Left kidney (tissue), 2 donors: Measurements from ENCODE around the gene ZNF595. TPM values are rescaled to one million over a fixed set of nuclear protein-coding genes. Genes with fewer than 3 reads are reported as not detected.
"Not testable (repeated sequence)": the region's sequence is repeated elsewhere in the genome, so short reads cannot be mapped to it uniquely, and the experiment has no call there.

Experiments used
- DNase-seq: peaks from one replicate; pipeline ENCODE4 v3.0.0-alpha.2; 2013
- polyA plus RNA-seq: library from polyadenylated mRNA; unstranded; fragments of 120-200 nt; gene quantifications from one replicate; pipeline ENCODE4 v1.2.1, GENCODE V29; 2013; ENCODE audit not compliant: insufficient read length

The ZNF595 gene
- polyA plus RNA-seq, 1 donor, result 22.3 TPM

GRCh38 chr4:64733-65132, 11.6 kb downstream of the ZNF595 start:
- DNase-seq, result not testable (repeated sequence)

DNA sequence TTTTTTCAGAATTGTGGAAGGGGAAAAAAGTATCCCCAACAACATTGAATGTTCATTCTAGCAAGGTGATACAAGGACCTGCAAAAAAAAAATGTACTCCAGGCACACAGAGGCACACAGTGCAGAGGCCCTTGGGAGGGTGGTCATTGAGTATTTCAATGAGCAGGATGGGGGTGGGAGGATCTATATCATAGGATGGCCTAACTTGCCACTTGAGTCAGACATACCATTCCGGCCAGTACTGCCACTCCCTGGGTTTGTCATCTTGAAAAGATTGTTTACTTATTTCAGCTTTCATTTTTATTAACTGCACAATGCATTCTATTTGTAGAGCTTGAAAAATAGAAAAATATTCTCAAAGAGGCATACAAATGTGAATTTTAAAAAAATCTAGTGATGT, 18.7 kb downstream of the ZNF595 start:
- no peak for DNase-seq

DNA sequence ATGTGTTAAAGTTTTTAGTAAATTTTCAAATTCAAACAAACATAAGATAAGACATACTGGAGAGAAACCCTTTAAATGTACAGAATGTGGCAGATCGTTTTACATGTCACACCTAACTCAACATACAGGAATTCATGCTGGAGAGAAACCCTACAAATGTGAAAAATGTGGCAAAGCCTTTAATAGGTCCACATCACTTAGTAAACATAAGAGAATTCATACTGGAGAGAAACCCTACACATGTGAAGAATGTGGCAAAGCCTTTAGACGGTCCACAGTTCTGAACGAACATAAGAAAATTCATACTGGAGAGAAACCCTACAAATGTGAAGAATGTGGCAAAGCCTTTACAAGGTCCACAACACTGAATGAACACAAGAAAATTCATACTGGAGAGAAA, 32.8 kb downstream of the ZNF595 start:
- no peak for DNase-seq

DNA sequence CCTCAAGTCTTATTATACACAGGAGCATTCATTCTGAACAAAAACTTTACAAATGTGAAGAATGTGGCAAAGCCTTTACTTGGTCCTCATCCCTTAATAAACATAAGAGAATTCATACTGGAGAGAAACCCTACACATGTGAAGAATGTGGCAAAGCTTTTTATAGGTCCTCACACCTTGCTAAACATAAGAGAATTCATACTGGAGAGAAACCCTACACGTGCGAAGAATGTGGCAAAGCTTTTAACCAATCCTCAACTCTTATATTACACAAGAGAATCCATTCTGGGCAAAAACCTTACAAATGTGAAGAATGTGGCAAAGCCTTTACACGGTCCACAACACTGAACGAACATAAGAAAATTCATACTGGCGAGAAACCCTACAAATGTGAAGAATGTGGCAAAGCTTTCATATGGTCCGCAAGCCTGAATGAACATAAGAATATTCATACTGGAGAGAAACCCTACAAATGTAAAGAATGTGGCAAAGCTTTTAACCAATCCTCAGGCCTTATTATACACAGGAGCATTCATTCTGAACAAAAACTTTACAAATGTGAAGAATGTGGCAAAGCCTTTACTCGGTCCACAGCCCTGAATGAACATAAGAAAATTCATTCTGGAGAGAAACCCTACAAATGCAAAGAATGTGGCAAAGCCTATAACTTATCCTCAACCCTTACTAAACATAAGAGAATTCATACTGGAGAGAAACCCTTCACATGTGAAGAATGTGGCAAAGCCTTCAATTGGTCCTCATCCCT, 33.6 kb downstream of the ZNF595 start:
- not testable (repeated sequence) for DNase-seq

DNA sequence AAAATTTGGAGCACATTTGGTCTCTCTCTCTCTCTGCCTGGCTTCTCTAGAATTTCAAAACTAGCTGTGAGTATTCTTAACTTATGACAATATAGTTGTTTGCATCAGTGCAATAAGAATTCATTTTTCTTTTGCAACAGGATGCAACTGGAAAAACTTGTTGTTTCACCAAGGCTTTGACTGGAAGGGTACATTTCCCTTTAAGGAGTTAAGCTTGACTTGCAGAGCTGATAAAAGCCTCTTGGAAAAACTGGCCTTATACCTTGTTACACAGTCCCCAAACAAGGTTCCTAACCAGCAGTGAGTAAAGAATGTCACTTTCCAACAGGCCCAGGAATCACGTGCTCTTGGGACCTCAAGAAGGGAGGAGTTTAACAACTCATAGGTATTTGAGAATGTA, 45.3 kb downstream of the ZNF595 start:
- no peak for DNase-seq

- no peak for DNase-seq
Measured at GRCh38 chr4:99863-100262, 46.7 kb downstream of the ZNF595 start.

GRCh38 chr4:107083-107443, 53.9 kb downstream of the ZNF595 start:
- DNase-seq, result no peak

DNA sequence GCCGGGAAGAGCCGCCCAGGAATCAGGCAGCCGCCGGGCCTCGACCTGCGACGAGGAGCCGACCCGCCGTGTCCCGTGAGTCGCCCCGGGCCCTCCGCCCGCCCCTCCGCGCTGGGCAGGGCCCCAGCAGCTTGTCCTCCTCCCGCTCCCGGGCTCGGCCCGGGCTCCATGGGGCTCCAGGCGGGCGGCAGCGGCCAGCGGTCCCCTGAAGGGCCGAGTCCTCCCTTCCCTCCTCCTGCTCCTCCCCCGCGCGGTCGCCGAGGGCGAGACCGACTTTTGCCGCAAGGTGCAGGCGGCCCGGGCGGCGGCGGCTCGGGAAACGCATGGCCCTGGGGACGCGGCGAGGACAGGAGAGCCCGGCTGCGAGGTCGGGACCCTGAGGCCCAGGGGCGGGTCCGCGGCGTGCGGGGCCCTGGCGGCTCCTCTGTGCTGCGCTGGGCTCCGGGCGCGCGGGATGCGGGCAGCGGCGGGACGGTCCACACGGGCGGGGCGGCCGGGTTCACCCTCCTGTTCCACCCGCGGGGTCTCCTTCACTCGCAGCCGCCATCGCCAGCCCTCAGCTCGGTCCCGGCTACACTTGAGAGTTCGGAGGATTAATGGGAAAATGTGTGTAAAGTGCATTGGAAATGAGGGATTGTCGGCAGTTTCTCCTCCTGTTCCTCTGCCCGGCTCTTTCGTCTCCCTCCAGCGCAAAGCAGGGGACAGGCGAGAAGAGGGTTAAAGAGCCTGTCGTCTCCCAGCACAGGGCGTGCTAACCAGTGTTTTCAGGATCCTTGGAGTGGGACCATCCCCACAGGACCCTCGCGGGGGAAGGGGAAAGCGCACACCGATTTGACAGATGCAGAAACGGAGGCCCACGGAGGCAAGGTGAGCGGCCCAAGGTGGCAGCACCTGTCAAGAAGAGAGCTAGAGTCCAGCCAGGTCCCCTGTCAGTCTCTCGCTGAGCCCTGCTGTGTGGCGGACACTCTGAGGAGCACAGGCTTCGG, 54.6 kb downstream of the ZNF595 start:
- DNase-seq, result peak; percentile 15

DNA sequence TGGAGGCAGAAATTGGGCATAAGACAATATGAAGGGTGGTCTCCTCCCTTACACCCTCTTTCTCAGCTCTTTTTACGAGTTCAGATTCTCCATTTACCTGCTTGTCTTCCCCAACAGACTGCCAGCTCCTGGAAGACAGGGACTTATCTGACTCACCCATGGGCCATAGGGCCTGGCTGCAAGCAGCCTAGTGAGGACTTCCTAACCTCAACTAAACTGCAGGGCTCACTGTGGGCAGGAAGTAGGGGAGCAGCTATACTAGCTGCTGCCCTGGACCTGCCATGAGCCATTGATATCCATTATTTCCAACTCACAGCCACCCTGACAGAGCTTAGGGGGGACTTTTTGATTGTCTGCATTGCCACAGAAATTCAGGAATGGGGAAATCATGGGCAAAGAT, 59.6 kb downstream of the ZNF595 start:
- DNase-seq, result no peak

DNA sequence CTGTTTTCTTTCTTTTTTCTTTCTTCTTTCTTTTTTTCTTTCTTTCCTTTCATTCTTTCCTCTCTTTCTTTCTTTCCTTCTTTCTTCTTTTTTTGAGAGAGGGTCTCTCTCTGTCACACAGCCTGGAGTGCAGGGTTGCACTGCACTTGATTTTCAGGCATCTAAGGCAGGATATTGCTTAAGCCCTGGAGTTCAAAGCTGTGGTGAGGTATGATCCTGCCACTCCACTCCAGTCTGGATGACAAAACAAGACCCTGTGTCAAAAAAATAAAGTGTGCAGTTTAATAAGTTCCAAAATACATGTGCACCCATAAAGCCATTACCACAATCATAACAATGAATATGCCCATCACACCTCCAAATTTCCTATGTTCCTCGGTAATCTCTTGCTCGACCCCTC, 60.6 kb downstream of the ZNF595 start:
- no peak for DNase-seq

DNA sequence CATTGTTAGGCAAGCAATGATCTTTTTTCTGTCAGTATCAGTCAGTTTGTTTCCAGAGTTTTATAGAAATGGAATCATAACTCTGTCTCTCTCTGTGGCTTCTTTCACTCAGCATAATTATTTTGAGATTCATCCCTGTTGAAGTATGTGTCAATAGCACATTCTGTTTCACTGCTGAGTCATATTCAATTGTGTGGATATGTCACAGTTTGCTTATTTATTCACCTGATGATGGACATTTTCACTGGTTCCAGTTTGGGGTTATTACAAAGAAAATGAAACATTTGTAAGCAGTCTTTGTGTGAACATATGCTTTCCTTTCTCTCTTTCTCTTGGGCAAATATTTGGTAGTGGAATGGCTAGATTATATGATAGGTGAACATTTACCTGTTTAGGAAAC, 61.0 kb downstream of the ZNF595 start:
- DNase-seq, result no peak

- no peak for DNase-seq
Measured at GRCh38 chr4:116499-116898, 63.4 kb downstream of the ZNF595 start.

DNA sequence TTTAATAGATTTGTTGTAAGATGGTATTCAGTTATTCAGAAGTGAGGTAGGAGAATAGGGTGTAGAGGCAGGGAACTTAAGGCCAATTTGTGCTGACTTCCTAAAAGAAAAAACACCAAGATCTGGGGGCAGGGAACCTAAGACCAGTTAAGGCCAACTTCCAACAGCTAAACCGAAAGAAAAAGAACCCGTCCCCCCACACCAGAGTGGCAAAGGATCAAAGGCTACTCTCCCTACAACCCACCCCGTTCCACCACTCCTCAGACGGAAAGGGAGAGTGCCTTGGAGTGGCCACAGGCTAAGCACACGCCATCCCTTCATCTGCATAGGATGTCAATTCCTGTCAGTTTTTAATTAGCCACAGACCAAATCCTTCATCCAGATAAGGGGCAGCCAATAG, 67.5 kb downstream of the ZNF595 start:
- no peak for DNase-seq

DNA sequence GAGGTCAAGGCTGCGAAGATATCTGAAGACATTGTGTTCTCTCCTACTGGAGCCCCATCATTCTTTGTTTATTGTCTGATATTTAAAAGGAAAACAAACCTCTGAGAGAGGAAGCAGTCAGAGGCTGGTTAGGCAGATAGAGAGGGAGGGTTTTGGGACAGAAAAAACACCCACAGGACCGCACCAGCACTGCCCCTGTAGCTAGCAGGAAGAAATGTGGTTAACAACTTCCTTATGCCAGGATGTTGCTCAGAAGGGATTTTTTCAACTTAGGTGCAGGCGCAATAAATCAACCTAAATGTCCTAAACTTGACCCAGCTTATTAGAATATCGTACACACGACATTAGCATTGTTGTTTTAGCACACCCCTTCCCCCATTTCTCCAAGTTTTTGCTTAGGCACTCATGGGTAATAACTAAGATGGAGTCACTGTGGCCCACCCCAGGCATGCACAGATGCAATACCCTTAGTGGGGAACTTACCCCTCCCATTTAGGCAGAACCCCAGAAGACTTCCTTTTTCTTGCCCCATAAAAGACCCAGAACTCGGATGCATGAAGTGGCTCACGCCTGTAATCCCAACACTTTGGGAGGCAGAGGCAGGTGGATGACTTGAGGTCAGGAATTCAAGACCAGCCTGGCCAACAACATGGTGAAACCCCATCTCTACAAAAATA, 68.4 kb downstream of the ZNF595 start:
- DNase-seq, result no peak

GRCh38 chr4:123922-124274, 70.8 kb downstream of the ZNF595 start:
- DNase-seq, result not testable (repeated sequence)

- DNase-seq, result peak; percentile 98
Measured at GRCh38 chr4:124275-125081, 71.4 kb downstream of the ZNF595 start, which contains the start of gene ZNF718. ZNF718 (plus strand) TSS chr4:124501; CDS start chr4:124671, 170 bp downstream.

DNA sequence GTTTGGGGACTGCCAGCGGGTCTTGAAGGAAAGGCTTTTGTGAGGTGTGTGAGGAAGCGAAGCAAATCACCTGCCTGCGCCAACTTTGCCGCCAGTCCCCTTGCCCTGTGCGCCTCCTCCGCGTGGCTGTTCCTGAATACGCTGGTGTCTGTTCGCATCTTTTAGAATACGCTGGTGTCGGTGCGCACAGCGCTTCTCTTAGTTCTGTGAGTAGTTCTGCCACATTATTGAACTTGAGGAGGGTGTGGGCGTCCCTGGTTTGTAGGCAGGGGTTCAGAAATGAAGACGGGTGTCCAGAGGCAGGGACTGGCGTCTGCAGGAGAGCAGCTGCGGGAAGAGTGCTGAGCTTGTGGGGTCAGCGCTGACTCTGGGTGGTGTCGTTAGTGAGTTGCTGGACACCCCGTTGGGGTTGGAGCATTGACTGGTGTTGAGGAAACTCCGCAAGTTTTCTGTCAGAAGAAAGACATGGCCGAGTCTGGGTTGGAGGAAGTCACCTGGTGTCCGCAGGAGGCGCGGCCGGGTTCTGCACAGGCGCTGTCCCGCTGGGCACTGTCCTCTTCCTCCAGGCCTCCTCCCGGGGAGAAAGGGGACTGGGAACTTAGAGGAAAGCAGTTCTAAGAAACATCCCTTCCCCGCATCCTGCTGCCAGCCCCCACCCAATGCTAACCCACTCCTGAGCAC, 72.1 kb downstream of the ZNF595 start:
- peak; percentile 14 for DNase-seq

- peak; percentile 3 for DNase-seq
Measured at GRCh38 chr4:125833-126232, 72.7 kb downstream of the ZNF595 start.

DNA sequence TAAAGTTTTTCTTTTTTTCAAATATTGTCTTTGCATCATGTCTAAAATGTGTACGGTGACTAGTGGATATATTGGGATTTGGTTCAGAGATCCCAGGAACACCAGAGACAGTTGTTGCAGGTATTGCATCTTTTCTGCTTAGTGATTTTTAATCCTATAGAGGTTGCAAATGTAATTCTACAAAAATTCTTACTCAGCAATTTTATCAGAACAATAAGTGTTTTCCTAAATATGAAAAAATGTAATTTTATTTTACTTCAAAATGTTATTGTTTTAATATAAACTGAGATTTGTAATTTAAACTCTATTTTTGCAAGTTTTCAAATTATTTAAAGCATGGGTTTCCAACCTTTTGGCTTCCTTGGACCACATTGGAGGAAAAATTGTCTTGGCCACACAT, 79.4 kb downstream of the ZNF595 start:
- no peak for DNase-seq
